ENCODE results near the gene ATP5IF1. TPM values are rescaled to one million over a fixed set of nuclear protein-coding genes. Genes with fewer than 3 reads are reported as not detected.

ATP5IF1 gene
- total and polyA plus RNA-seq, 9 of the 15 experiments (the other 6 are each of a cell fraction or from before 2014, with no cell fraction given) = 292 to 1,422 (median 388) TPM

GRCh38 chr1:28248273-28249012, 12.5 kb downstream of the ATP5IF1 start (continued):
- TF ChIP-seq SIX5 (IDR thresholded peaks at IDR 0.05; ENCODE audit: borderline replicate concordance in 1 of 2, insufficient read depth in 1 of 2, low read depth in 1 of 2, low read length in 2 of 2) = no peak
- TF ChIP-seq ELF1 (tag; IDR thresholded peaks at IDR 0.05) = no peak; the same call in 1 of the 2 replicates
- TF ChIP-seq DPF2 (IDR thresholded peaks at IDR 0.05) = no peak
- TF ChIP-seq PHF20 (IDR thresholded peaks at IDR 0.05; ENCODE audit: partially characterized antibody) = no peak
- no peak for TF ChIP-seq FOXJ3 (CRISPR knock-in tag; IDR thresholded peaks at IDR 0.05)
- 0 out of 2 replicates have a peak, but pooled peaks have one; percentile 8 for TF ChIP-seq JUN (IDR thresholded peaks at IDR 0.05; ENCODE audit: borderline replicate concordance, low read depth, low read length)
- no peak for TF ChIP-seq JUN (CRISPR knock-in tag; IDR thresholded peaks at IDR 0.05; ENCODE audit: borderline replicate concordance)
- TF ChIP-seq, protein P1, sequence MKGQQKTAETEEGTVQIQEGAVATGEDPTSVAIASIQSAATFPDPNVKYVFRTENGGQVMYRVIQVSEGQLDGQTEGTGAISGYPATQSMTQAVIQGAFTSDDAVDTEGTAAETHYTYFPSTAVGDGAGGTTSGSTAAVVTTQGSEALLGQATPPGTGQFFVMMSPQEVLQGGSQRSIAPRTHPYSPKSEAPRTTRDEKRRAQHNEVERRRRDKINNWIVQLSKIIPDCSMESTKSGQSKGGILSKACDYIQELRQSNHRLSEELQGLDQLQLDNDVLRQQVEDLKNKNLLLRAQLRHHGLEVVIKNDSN (CRISPR knock-in tag; IDR thresholded peaks at IDR 0.05) = no peak

Measured in K562 (cell line).